K562 treated with DMSO at 1 percent for 4 hours (cell line): Measurements from ENCODE around the gene SLC16A14. TPM values are rescaled to one million over a fixed set of nuclear protein-coding genes. Genes with fewer than 3 reads are reported as not detected.

Source experiments
- total RNA-seq: library from RNA; unstranded; fragments of 300-600 nt; gene quantifications from 2 replicates; pipeline ENCODE4 v1.2.3, GENCODE V29; 2022; ENCODE audit not compliant: insufficient read depth

Gene SLC16A14, protein sequence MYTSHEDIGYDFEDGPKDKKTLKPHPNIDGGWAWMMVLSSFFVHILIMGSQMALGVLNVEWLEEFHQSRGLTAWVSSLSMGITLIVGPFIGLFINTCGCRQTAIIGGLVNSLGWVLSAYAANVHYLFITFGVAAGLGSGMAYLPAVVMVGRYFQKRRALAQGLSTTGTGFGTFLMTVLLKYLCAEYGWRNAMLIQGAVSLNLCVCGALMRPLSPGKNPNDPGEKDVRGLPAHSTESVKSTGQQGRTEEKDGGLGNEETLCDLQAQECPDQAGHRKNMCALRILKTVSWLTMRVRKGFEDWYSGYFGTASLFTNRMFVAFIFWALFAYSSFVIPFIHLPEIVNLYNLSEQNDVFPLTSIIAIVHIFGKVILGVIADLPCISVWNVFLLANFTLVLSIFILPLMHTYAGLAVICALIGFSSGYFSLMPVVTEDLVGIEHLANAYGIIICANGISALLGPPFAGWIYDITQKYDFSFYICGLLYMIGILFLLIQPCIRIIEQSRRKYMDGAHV
- total RNA-seq: not detected in 2 replicates

DNA sequence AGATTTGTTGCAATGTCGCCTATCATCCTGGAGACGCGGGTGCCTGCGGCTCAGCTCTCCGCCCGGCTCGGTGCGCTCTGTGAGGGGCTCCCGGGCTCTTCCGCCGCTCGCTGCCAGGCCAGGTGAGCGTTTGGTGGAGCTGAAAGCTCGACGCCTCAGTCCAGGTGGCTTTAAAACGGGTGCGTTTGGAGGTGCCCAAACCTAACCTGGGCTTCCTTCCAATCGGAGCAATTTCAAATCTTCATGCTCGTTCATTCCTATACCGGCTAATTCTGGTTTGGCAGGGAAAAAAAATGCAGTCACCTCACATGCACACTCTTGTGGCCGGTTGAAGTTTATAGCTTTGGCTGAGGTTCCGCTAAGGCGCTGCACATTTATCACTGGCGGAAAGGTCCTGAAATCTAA is at the start of gene SLC16A14:
Gene SLC16A14 (minus strand): TSS at position 274 of the 405 bp plus-strand sequence. CDS start 9,572 bp downstream, outside the sequence.

Other genes with a start within 250 kb of the SLC16A14 start
- gene TRIP12, start 146.9 kb downstream of the SLC16A14 start, total RNA-seq: 38.7 and 40.8 TPM in 2 replicates
- gene FBXO36, start 146.4 kb downstream of the SLC16A14 start, total RNA-seq: not detected in 2 replicates
- 4.0 and 4.2 TPM in 2 replicates for gene SP110, start 151.1 kb upstream of the SLC16A14 start, total RNA-seq
- gene SP140, start 156.8 kb upstream of the SLC16A14 start, total RNA-seq: 0.25 TPM in 1 of 2 replicates, not detected in the other